B cell (primary cell): ENCODE data around the gene WDR46. TPM values are rescaled to one million over a fixed set of nuclear protein-coding genes. Genes with fewer than 3 reads are reported as not detected.
A peak's percentile ranks its signal among the peaks of the same experiment; 100 is the strongest.

Source experiments
- ATAC-seq: fragments of 200-7000 bp; cut with Tn5 transposase; one replicate; pipeline ENCODE4 v1.10.0; 2021; ENCODE audit warnings: low read depth, mild to moderate bottlenecking, moderate number of reproducible peaks, moderate library complexity
- CTCF ChIA-PET: fragments of 350-600 bp; sonication (Branson Sonifier 250); formaldehyde crosslinking; loops from one replicate; lab custom pipeline; 2021; ENCODE audit warnings: antibody characterized with exemption, inconsistent platforms; lab: Charles Lee
- POLR2A ChIA-PET: fragments of 350-600 bp; sonication (Branson Sonifier 250); formaldehyde crosslinking; loops from one replicate; lab custom pipeline; 2021; ENCODE audit warnings: antibody characterized with exemption; lab: Charles Lee
- DNase-seq: peaks from one replicate; pipeline ENCODE4 v3.0.0; 2013
- H2AFZ ChIP-seq: 2 replicates; pipeline ENCODE4 v1.6.1; 2012; ENCODE audit warnings: mild to moderate bottlenecking, low read depth, low read length; ENCODE audit not compliant: insufficient read depth, poor library complexity, severe bottlenecking
- H3K27ac ChIP-seq, 2 donors: 1 replicate in 1 of 2; 2 replicates in 1 of 2; pipeline ENCODE4 v1.5.1; 2012 to 2013; ENCODE audit warnings: low read length in 2 of 2, mild to moderate bottlenecking in 2 of 2, moderate library complexity in 1 of 2
- H3K27me3 ChIP-seq, 4 experiments: fragments of 200-600 bp in 1 of 4; sonication (generic) in 1 of 4; replicated peaks in 1 of 4; 1 replicate in 2 of 4; 2 replicates in 2 of 4; pipeline versions ENCODE4 v1.6.1 to v1.7.0; 2013 to 2016; ENCODE audit warnings: low read length in 3 of 4, mild to moderate bottlenecking in 2 of 4, mixed read lengths in 1 of 4, moderate library complexity in 1 of 4; ENCODE audit not compliant: insufficient read depth in 4 of 4, control insufficient read depth in 3 of 4; ENCODE audit errors: control extremely low read depth in 1 of 4
- H3K36me3 ChIP-seq, 2 experiments: replicated peaks in 1 of 2; 1 replicate in 1 of 2; 2 replicates in 1 of 2; pipeline versions ENCODE4 v1.6.1 to v1.7.1; 2013; ENCODE audit warnings: low read length in 1 of 2; ENCODE audit not compliant: insufficient read depth in 2 of 2, control insufficient read depth in 1 of 2; ENCODE audit errors: control extremely low read depth in 1 of 2, extremely low read depth in 1 of 2
- H3K4me1 ChIP-seq, 2 donors: fragments of 200-600 bp in 1 of 2; sonication (generic) in 1 of 2; 1 replicate in 1 of 2; 2 replicates in 1 of 2; pipeline versions ENCODE4 v1.5.1 to v1.6.1; 2013 to 2017; ENCODE audit warnings: low read length in 2 of 2; ENCODE audit not compliant: control insufficient read depth in 2 of 2, insufficient read depth in 2 of 2
- H3K4me2 ChIP-seq: replicated peaks from 2 replicates; pipeline ENCODE3; 2012; ENCODE audit warnings: mild to moderate bottlenecking, low read depth, low read length; ENCODE audit not compliant: poor library complexity, severe bottlenecking
- H3K4me3 ChIP-seq, 5 experiments: fragments of 200-600 bp in 1 of 5; sonication (generic) in 1 of 5; 1 replicate in 3 of 5; 2 replicates in 2 of 5; pipeline versions ENCODE4 v1.5.1 to v1.7.0; 2011 to 2016; ENCODE audit warnings: low read length in 4 of 5, mild to moderate bottlenecking in 4 of 5, low read depth in 2 of 5, control low read depth in 1 of 5, moderate library complexity in 1 of 5; ENCODE audit not compliant: insufficient read depth in 1 of 5; ENCODE audit errors: control extremely low read depth in 1 of 5, extremely low read depth in 1 of 5
- H3K79me2 ChIP-seq: fragments of 200-600 bp; sonication (generic); one replicate; pipeline ENCODE4 v1.6.0; 2016; ENCODE audit warnings: low read length; ENCODE audit not compliant: control insufficient read depth, insufficient read depth
- H3K9ac ChIP-seq: fragments of 200-600 bp; sonication (generic); 2 replicates; pipeline ENCODE4 v1.6.1; 2017; ENCODE audit warnings: mild to moderate bottlenecking, low read length, moderate library complexity
- H3K9me3 ChIP-seq, 3 donors: one replicate each; pipeline versions ENCODE4 v1.6.1 to v1.7.1; 2013; ENCODE audit warnings: low read length in 2 of 3; ENCODE audit not compliant: control insufficient read depth in 2 of 3, insufficient read depth in 1 of 3; ENCODE audit errors: control extremely low read depth in 1 of 3
- H4K20me1 ChIP-seq: 2 replicates; pipeline ENCODE4 v1.6.0; 2012; ENCODE audit warnings: mild to moderate bottlenecking, low read length; ENCODE audit not compliant: insufficient read depth, control insufficient read depth, poor library complexity, severe bottlenecking
- H3K27ac Mint-ChIP-seq: one replicate; pipeline ENCODE4 v1.8.0; 2021; ENCODE audit warnings: mixed read lengths
- H3K27me3 Mint-ChIP-seq: one replicate; pipeline ENCODE4 v1.8.0; 2021; ENCODE audit warnings: mixed read lengths
- H3K4me1 Mint-ChIP-seq: one replicate; pipeline ENCODE4 v1.8.0; 2021; ENCODE audit warnings: mixed read lengths
- H3K4me3 Mint-ChIP-seq: one replicate; pipeline ENCODE4 v1.8.0; 2021; ENCODE audit warnings: mixed read lengths
- H3K9me3 Mint-ChIP-seq: one replicate; pipeline ENCODE4 v1.8.0; 2022; ENCODE audit warnings: mixed read lengths; ENCODE audit not compliant: insufficient read depth
- EZH2 ChIP-seq: IDR thresholded peaks from 2 replicates; pipeline ENCODE4 v1.6.1; 2012; ENCODE audit warnings: borderline replicate concordance, low read depth, mild to moderate bottlenecking, moderate library complexity, low read length; ENCODE audit not compliant: insufficient read depth, poor library complexity, severe bottlenecking
- WGBS: methylation state at CpG from one replicate; pipeline ENCODE4 v1.1.5; 2013; ENCODE audit warnings: missing lambda C conversion rate; ENCODE audit not compliant: insufficient coverage; 5-methylcytosine and 5-hydroxymethylcytosine counted together
- intact Hi-C: fragments of 100-400 bp; cut with micrococcal nuclease; formaldehyde crosslinking; loops from one replicate; pipeline ENCODE4 v1.10.0; 2022
- polyA plus RNA-seq: library from polyadenylated mRNA; depleted of rRNA; stranded (reverse); fragments of >200 nt; gene quantifications from 2 replicates; pipeline ENCODE4 v1.2.3, GENCODE V29; 2012
- total RNA-seq, 2 donors: library from RNA; stranded (reverse); fragments of 120-200 nt in 1 of 2; gene quantifications; 1 replicate in 1 of 2; 2 replicates in 1 of 2; pipeline versions ENCODE4 v1.2.3 to v1.2.4, GENCODE V29; 2013 to 2022
- TF ChIP-seq, protein P1 (sequence below): fragments of 200-600 bp; IDR thresholded peaks from one replicate; pipeline ENCODE4 v1.8.0; 2022; ENCODE audit warnings: antibody characterized with exemption, mild to moderate bottlenecking

Gene WDR46
- total and polyA plus RNA-seq, 2 donors (not counting 1 experiment from before 2014, with no cell fraction given), result 60.1 to 77.2 TPM

DNA sequence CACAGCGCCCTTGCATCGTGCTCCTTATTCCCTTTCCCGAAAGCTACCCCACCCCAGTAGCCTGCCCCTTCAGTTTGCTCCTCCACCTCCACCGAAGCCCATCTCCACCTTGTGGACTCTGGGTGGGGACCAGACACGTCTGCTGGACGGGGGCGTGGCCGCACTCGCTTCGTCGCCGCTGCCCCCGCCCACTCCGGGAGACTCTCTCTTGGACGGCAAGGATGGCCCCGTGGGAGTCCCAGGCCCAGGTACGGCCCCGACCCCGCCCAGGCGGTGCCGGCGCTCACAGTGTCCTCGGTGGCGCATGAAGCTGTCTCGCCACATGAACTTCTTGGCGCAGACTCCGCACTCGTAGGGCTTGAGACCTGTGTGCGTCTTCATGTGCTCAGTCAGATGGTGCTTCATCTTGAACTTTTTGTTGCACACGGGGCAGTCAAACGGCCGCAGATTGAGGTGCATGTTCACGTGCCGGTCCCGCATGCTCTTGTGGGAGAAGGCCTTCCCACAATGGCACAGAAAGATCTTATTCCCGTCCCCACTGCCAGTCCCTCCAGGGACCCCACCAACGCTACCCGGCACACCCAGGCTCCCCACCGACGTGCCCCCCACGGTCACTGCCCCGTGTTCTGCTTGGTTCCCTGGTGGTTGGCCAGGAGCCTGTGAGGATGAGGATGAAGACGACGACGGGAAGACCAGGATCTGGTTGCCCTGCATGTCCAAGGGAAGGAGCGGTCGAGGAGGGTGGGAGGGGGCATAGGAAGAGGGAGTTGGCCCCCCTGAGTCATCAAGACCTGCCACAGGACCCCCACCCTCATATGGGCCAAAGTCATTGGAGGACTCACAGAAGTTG, 26.1 kb upstream of the WDR46 start:
- H3K9me3 Mint-ChIP-seq, result no peaks in the 10 kb centered on the region
- POLR2A ChIA-PET, result interaction anchor here (0.7 to 1.2 kb wide), 2 partner anchors 16 to 29 kb away, joined by 3 to 9 read pairs; partner anchors contain the start of gene RGL2

More for the DNA sequence above, 26.1 kb upstream of the WDR46 start:
- H3K9me3 ChIP-seq, result no peaks in the 10 kb centered on the region
- peaks cover 90% of the 10 kb centered on the region for H3K79me2 ChIP-seq
- TF ChIP-seq, protein P1, sequence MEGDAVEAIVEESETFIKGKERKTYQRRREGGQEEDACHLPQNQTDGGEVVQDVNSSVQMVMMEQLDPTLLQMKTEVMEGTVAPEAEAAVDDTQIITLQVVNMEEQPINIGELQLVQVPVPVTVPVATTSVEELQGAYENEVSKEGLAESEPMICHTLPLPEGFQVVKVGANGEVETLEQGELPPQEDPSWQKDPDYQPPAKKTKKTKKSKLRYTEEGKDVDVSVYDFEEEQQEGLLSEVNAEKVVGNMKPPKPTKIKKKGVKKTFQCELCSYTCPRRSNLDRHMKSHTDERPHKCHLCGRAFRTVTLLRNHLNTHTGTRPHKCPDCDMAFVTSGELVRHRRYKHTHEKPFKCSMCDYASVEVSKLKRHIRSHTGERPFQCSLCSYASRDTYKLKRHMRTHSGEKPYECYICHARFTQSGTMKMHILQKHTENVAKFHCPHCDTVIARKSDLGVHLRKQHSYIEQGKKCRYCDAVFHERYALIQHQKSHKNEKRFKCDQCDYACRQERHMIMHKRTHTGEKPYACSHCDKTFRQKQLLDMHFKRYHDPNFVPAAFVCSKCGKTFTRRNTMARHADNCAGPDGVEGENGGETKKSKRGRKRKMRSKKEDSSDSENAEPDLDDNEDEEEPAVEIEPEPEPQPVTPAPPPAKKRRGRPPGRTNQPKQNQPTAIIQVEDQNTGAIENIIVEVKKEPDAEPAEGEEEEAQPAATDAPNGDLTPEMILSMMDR, result no peak
- no peak for TF ChIP-seq EZH2
- DNase-seq (no peak), ATAC-seq (no peak)
- peak overlapping the region; percentile 99 for H3K4me2 ChIP-seq
- H3K27me3 Mint-ChIP-seq, result no peaks in the 10 kb centered on the region
- 55% methylated on average over 36 of the region's 47 CpGs for WGBS
- peaks cover 3 to 48% of the 10 kb centered on the region in 2 experiments for H3K36me3 ChIP-seq
- H4K20me1 ChIP-seq, result peaks cover 44% of the 10 kb centered on the region
- intact Hi-C loops, result loop anchor here (1.0 to 5.0 kb wide), 5 partner anchors 9 to 112 kb away; no protein-coding TSS in a partner anchor
- H2AFZ ChIP-seq, result peak overlapping the region; percentile 32
- H3K4me3 ChIP-seq, result peak overlapping the region; percentile 73 to 100 (median 91)
- H3K4me1 Mint-ChIP-seq, result peaks cover 77% of the 10 kb centered on the region
- CTCF ChIA-PET, result interaction anchor here (1.1 to 5.3 kb wide), 2 partner anchors 10 to 29 kb away, joined by 3 to 50 read pairs; no protein-coding TSS in a partner anchor
- H3K4me3 Mint-ChIP-seq, result peak overlapping the region; percentile 100
- peak overlapping the region; percentile 100 for H3K9ac ChIP-seq
- peak overlapping the region; percentile 98 for H3K27ac Mint-ChIP-seq
- H3K27me3 ChIP-seq, result no peaks in the 10 kb centered on the region
- H3K4me1 ChIP-seq, result peaks cover 59 to 78% of the 10 kb centered on the region in 2 donors
- peak overlapping the region; percentile 97 to 100 for H3K27ac ChIP-seq
